ENCODE data around the gene WNT3A. TPM values are rescaled to one million over a fixed set of nuclear protein-coding genes. Genes with fewer than 3 reads are reported as not detected.

The WNT3A gene
- polyA plus RNA-seq, 1 donor (not counting 4 experiments of a cell fraction or from before 2014, with no cell fraction given): 0.07 TPM

- dilution Hi-C loops (cut with MboI; ENCODE audit: extremely low pct_ligation_motif_present, low sequenced_read_pairs): no loop called here
- no peak for DNase-seq (ENCODE audit: low read depth, low spot score)
- Histone ChIP-seq H3K4me3 (ENCODE audit: control insufficient read depth in 2 of 3, extremely low read depth in 1 of 3, insufficient read depth in 2 of 3, low read depth in 1 of 3, low read length in 3 of 3) (no peak overlapping the region), H2AFZ (ENCODE audit: control insufficient read depth, low read length) (no peak overlapping the region), H3K9me3 (ENCODE audit: control insufficient read depth, low read depth, low read length) (no peaks in the 10 kb centered on the region), H3K36me3 (ENCODE audit: control insufficient read depth in 2 of 2, extremely low read depth in 1 of 2, insufficient read depth in 2 of 2, low read length in 2 of 2) (no peaks in the 10 kb centered on the region), H3K4me2 (ENCODE audit: control insufficient read depth, extremely low read depth, insufficient read depth, low read depth, low read length) (no peak overlapping the region), H3K9ac (ENCODE audit: control insufficient read depth, extremely low read depth, insufficient read depth, low read length) (no peak overlapping the region), H3K27me3 (ENCODE audit: control insufficient read depth, extremely low read depth, insufficient read depth, low read length) (no peaks in the 10 kb centered on the region), H4K20me1 (ENCODE audit: control insufficient read depth, extremely low read depth, insufficient read depth, low read length) (no peaks in the 10 kb centered on the region), H3K4me1 (ENCODE audit: control insufficient read depth, extremely low read depth, insufficient read depth, low read length) (no peaks in the 10 kb centered on the region), H3K9me1 (ENCODE audit: control insufficient read depth, extremely low read depth, insufficient read depth, low read length) (no peaks in the 10 kb centered on the region), H3K27ac (ENCODE audit: control insufficient read depth, insufficient read depth, low read length) (no peak overlapping the region), H3K79me2 (ENCODE audit: control insufficient read depth, insufficient read depth, low read length) (no peaks in the 10 kb centered on the region)
- TF ChIP-seq CTCF (optimal IDR thresholded peaks at IDR 0.05 in 1 of 3, IDR thresholded peaks at IDR 0.05 in 1 of 3, conservative IDR thresholded peaks at IDR 0.05 in 1 of 3; ENCODE audit: extremely low read depth in 1 of 3, insufficient read depth in 2 of 3, low read length in 3 of 3) (no peak), EZH2 (IDR thresholded peaks at IDR 0.05; ENCODE audit: low read length) (no peak)
- no peak for FAIRE-seq
Observed at GRCh38 chr1:228029281-228029680, 22.5 kb downstream of the WNT3A start.

- DNase-seq (ENCODE audit: low read depth, low spot score): no peak
- dilution Hi-C loops (cut with MboI; ENCODE audit: extremely low pct_ligation_motif_present, low sequenced_read_pairs): no loop called here
- FAIRE-seq: no peak
- H3K4me1 ChIP-seq (ENCODE audit: control insufficient read depth, extremely low read depth, insufficient read depth, low read length): no peaks in the 10 kb centered on the region
- H3K4me2 ChIP-seq (ENCODE audit: control insufficient read depth, extremely low read depth, insufficient read depth, low read depth, low read length): no peak overlapping the region
- no peaks in the 10 kb centered on the region for H3K9me3 ChIP-seq (ENCODE audit: control insufficient read depth, low read depth, low read length)
- no peaks in the 10 kb centered on the region for H3K79me2 ChIP-seq (ENCODE audit: control insufficient read depth, insufficient read depth, low read length)
- peaks cover 5% of the 10 kb centered on the region for H3K27me3 ChIP-seq (ENCODE audit: control insufficient read depth, extremely low read depth, insufficient read depth, low read length)
- no peaks in the 10 kb centered on the region for H3K36me3 ChIP-seq (ENCODE audit: control insufficient read depth in 2 of 2, extremely low read depth in 1 of 2, insufficient read depth in 2 of 2, low read length in 2 of 2)
- no peak overlapping the region for H3K27ac ChIP-seq (ENCODE audit: control insufficient read depth, insufficient read depth, low read length)
- H3K4me3 ChIP-seq (ENCODE audit: control insufficient read depth in 2 of 3, extremely low read depth in 1 of 3, insufficient read depth in 2 of 3, low read depth in 1 of 3, low read length in 3 of 3): no peak overlapping the region
- no peak overlapping the region for H2AFZ ChIP-seq (ENCODE audit: control insufficient read depth, low read length)
- H3K9ac ChIP-seq (ENCODE audit: control insufficient read depth, extremely low read depth, insufficient read depth, low read length): no peak overlapping the region
- no peaks in the 10 kb centered on the region for H4K20me1 ChIP-seq (ENCODE audit: control insufficient read depth, extremely low read depth, insufficient read depth, low read length)
- H3K9me1 ChIP-seq (ENCODE audit: control insufficient read depth, extremely low read depth, insufficient read depth, low read length): no peaks in the 10 kb centered on the region
- no peak for TF ChIP-seq CTCF (optimal IDR thresholded peaks at IDR 0.05 in 1 of 3, IDR thresholded peaks at IDR 0.05 in 1 of 3, conservative IDR thresholded peaks at IDR 0.05 in 1 of 3; ENCODE audit: extremely low read depth in 1 of 3, insufficient read depth in 2 of 3, low read length in 3 of 3)
- TF ChIP-seq EZH2 (IDR thresholded peaks at IDR 0.05; ENCODE audit: low read length): no peak
Observed at GRCh38 chr1:228030451-228031201, 23.8 kb downstream of the WNT3A start.

Data from keratinocyte (primary cell).